Stimulated activated CD8-positive, alpha-beta memory T cell treated with anti-CD3 and anti-CD28 coated beads, Interleukin-15, amount 100 ng/mL, for 4 hours (primary cell): ENCODE data around the gene NPB.

ENCODE experiments used
- DNase-seq, 2 donors: peaks; one replicate each; pipeline ENCODE4 v3.0.0-alpha.2; 2020; ENCODE audit warnings: low read depth in 2 of 2

Gene NPB

DNA sequence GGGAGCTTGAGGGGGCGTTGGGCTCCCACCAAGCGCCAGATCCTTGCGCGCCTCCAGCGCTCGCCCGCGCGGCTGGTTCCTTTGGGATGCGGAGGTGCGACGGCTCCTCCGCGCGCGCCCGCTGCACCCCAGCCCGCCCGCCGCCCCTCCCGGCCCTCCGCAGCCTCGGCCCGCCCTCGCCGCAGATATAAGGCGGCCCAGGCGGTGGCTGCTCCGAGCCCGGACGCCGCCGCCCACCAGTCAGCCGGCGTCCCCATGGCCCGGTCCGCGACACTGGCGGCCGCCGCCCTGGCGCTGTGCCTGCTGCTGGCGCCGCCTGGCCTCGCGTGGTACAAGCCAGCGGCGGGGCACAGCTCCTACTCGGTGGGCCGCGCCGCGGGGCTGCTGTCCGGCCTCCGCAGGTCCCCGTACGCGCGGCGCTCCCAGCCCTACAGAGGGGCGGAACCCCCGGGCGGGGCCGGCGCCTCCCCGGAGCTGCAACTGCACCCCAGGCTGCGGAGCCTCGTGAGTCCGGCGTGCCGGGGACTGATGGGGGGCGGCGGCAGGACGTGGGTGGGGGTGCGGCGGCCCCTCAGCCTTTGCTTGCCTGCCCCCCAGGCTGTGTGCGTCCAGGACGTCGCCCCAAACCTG lies at the start of gene NPB:
NPB (plus strand) TSS at position 216 of the 630 bp plus-strand sequence; CDS start at position 256, 40 bp downstream.
- no peak for DNase-seq

- DNase-seq = no peak
These were observed 46.9 kb upstream of the NPB start for GRCh38 chr17:81854974-81855774.

- DNase-seq = no peak
These were observed 43.7 kb upstream of the NPB start for GRCh38 chr17:81858170-81858966.

DNA sequence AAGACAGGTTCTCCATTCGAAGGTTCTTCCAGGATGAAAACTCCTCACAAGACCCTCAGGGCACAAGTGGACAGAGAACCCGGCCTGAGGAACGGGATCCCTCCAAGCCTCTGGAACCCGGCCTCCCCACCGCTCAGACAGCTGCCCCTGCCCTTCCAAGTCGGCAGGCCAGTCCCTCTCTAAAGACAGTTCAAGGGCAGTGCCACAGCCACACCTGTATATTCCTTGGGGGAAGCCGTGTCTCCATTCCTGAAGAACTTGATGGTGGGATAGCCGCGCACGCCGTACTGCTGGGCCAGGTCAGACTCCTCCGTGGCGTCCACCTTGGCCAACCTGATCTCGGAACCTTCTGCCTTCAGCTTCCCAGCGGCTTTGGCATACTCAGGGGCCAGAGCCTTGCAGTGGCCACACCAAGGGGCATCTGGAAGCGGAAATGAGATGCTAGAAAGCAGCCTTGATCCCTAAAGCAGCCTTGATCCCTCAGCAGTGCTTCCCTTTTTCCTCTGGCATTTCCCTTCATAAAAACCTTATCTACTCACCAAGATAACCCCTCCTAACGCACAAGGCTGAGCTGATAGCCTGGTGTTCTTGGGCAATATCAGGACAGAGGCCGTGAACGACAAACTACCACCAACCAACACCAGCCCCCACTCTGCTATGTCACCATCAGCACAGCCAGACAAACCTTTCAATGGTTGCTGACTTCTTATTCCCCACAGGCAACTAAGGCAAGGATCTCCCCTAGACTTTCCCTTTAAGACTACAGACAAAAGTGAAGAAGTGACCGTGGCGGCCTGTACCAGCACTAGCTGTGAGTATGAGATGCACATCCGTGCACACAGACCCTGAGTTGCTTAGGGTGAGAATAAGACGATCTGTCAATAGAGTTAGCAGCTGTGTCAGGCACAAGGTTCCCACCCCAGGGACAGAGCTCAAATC lies 42.8 kb upstream of the NPB start:
- no peak for DNase-seq

- DNase-seq = no peak
These were observed 41.9 kb upstream of the NPB start, which contains the start of gene P4HB for GRCh38 chr17:81859906-81860755. P4HB (minus strand) TSS chr17:81860535; CDS start chr17:81860471, 64 bp downstream.

GRCh38 chr17:81860756-81861568 lies 41.1 kb upstream of the NPB start:
- peak; percentile 97 to 99 for DNase-seq

DNA sequence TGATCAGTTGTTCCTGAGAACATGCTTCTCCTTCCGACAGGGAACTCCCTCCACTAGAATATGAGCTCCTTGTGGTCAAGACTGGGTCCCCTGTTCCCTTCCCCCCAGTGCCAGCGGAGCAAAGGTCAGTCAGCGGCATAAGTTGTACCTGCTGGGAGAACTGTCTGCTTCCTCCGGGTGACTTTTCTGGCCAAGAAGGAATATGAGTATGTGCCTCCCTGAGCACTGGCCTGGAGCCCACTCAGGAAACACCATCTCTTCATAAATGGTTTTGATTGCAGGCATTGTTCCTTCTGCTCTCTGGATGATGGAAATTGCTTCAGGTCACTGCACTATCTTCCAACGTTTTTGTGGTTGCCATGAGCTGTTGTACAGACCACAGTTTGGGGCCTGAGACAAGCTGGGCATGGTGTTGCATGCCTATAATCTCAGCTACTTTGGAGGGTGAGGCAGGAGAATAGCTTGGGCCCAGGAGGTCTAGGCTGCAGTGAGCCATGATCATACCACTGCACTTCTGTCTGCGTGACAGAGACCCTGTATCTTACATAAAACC lies 38.8 kb upstream of the NPB start:
- no peak for DNase-seq

GRCh38 chr17:81863833-81864768 lies 37.9 kb upstream of the NPB start:
- no peak for DNase-seq

- DNase-seq = no peak
These were observed 36.7 kb upstream of the NPB start for GRCh38 chr17:81865358-81865732.

DNA sequence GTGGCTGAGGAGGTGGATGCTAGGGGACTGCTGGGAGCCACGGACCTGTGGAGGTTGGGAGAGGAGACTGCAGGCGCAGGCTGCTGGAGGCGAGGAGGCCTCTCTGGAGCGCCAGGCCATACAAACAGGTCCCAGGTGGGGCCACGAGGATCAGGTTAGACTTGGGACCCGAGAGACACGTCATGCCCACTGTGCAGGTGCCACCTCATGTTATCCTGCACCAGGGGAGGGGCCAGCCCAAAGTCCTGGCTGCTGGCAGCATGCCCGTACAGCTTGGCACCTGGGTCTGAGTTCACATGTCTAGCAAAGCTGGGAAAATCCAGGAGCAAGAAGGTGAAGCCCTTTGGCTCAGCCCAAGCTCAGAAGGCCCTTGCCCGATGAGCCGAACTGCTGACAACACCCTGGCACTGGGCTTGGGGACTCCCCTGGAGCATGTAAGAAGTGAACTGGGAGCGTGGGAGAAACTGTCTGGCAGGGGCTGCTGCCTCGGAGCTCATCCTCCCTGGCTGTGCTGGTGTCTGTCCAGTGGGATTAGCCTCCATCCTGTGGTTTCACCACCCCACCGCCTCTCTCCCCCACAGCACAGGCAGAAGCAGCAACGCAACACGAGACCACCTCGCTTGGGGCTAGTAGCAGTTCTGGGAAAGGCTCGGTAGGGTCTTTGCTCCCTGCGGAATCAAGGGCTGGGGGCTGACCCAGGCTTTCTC lies 36.2 kb upstream of the NPB start:
- no peak for DNase-seq

- no peak for DNase-seq
These were observed 35.4 kb upstream of the NPB start for GRCh38 chr17:81866440-81867169.

DNA sequence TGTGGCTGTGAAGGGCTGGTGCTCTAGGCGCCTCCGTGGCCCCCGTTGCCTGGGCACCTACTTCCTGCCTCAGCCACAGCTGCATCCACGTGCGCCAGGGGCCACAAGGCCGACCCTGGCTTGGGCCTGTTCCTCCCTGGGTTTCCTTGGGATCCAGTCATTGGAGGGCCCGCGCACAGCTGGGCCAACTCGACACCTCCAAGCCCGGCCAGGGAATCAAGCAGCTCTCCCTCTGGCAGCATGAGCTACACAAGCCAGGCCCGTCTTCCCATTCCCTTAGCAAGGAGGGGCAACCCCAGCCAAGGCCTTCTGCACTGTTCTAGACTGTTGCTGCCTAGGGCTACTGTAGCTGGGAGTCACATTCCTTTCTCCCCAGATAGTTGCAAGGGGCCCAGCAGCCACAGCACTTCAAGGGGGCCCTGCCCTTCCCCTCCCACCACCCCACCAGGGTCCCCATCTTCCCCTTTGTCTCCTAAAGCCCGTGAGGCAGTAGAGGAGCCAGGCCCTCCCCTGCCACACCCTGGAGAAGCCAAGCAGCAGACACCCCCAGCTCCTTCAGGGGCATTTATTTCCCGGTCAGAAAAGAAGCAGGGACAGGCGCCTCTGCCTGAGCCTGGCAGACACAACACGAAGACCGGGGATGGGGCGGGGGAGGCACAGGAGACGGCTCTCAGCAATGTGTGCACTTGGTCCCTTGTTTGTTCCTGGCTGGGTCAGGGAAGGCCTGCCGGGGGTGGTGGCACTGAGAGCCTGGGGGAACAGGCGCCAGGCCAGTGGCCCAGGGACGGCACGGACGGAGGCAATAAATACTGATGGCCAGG lies 34.7 kb upstream of the NPB start:
- DNase-seq = no peak

- DNase-seq = no peak
These were observed 33.9 kb upstream of the NPB start for GRCh38 chr17:81867991-81868673.

GRCh38 chr17:81868674-81869220 lies 33.3 kb upstream of the NPB start:
- DNase-seq = no peak
